NT2/D1 (cell line): ENCODE results near the gene ZC3H14.

Source experiments
- DNase-seq: peaks from one replicate; pipeline ENCODE4 v3.0.0-alpha.2; 2011; ENCODE audit warnings: low read depth, low spot score
- H3K27me3 ChIP-seq: 2 replicates; pipeline ENCODE4 v1.6.0; 2011; ENCODE audit warnings: mild to moderate bottlenecking; ENCODE audit not compliant: insufficient read length, insufficient read depth
- H3K36me3 ChIP-seq: 2 replicates; pipeline ENCODE4 v1.6.1; 2011; ENCODE audit warnings: mild to moderate bottlenecking, low read length, mixed read lengths; ENCODE audit not compliant: insufficient read depth, insufficient read length
- H3K4me1 ChIP-seq: 2 replicates; pipeline ENCODE4 v1.5.1; 2011; ENCODE audit not compliant: insufficient read depth, insufficient read length
- H3K4me3 ChIP-seq: 2 replicates; pipeline ENCODE4 v1.5.1; 2011; ENCODE audit warnings: low read depth; ENCODE audit not compliant: insufficient read length
- H3K9ac ChIP-seq: 2 replicates; pipeline ENCODE4 v1.6.0; 2011; ENCODE audit warnings: low read depth; ENCODE audit not compliant: insufficient read length
- H3K9me3 ChIP-seq: 2 replicates; pipeline ENCODE4 v1.5.1; 2011; ENCODE audit warnings: mild to moderate bottlenecking, low read length; ENCODE audit not compliant: insufficient read depth
- SUZ12 ChIP-seq: IDR thresholded peaks from 2 replicates; pipeline ENCODE4 v1.6.1; 2011; ENCODE audit not compliant: insufficient read length, insufficient read depth; ENCODE audit errors: extremely low read depth
- YY1 ChIP-seq: IDR thresholded peaks from 2 replicates; pipeline ENCODE4 v1.6.1; 2011; ENCODE audit not compliant: insufficient read length, insufficient read depth
- ZNF274 ChIP-seq: IDR thresholded peaks from 2 replicates; pipeline ENCODE4 v1.6.1; 2011; ENCODE audit warnings: mild to moderate bottlenecking, low read depth, low read length

The ZC3H14 gene

DNA sequence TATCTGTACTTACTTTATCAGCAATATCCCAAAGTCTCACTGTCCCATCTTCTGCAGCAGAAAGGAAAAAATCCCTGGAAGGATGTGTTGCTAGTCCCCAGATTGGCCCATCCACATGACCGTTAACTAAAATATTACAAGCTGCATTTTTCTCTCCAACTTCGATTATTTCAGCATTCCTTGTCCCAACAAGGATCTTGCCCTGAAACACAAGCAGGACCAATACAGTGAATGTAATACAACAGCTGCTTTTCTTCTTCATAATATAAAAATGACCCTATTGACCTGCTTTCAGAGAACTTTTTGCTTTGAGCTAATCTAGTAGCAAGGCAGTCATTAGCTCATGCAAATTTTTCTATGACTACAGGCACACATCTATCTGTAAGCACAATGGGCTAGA, 58.3 kb downstream of the ZC3H14 start:
- H3K9me3 ChIP-seq: no peaks in the 10 kb centered on the region
- H3K4me1 ChIP-seq: peaks cover 4% of the 10 kb centered on the region
- DNase-seq: no peak
- H3K36me3 ChIP-seq: peaks cover 3% of the 10 kb centered on the region
- no peak overlapping the region for H3K9ac ChIP-seq
- H3K4me3 ChIP-seq: no peak overlapping the region
- H3K27me3 ChIP-seq: no peaks in the 10 kb centered on the region
- TF ChIP-seq SUZ12 (no peak), ZNF274 (no peak), YY1 (no peak)

GRCh38 chr14:88625671-88626070, 62.8 kb downstream of the ZC3H14 start:
- Histone ChIP-seq H3K36me3 (no peaks in the 10 kb centered on the region), H3K4me3 (no peak overlapping the region), H3K4me1 (peaks cover 3% of the 10 kb centered on the region), H3K9ac (no peak overlapping the region), H3K27me3 (no peaks in the 10 kb centered on the region), H3K9me3 (no peaks in the 10 kb centered on the region)
- TF ChIP-seq ZNF274 (no peak), YY1 (no peak), SUZ12 (no peak)
- DNase-seq: no peak

DNA sequence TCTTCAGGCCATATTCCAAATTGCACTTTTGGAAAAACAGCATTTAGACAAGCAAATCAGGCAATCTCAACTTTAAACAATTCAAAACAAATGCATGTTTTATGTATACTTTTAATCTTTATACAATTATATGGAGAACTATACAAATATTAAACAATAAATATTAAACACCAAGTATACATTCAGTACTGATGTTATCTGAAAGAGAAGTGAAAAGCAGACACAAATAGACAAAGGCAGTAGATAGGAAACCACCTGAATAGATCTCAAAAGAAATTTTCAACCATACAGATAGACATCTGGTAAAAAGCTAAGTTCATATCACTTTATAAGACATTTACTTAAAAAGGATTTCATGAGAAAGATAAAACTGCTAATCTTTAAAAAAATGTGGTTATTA, 65.2 kb downstream of the ZC3H14 start:
- Histone ChIP-seq H3K4me1 (peaks cover 3% of the 10 kb centered on the region), H3K4me3 (no peak overlapping the region), H3K9ac (no peak overlapping the region), H3K9me3 (no peaks in the 10 kb centered on the region), H3K27me3 (no peaks in the 10 kb centered on the region), H3K36me3 (no peaks in the 10 kb centered on the region)
- DNase-seq: no peak
- no peak for TF ChIP-seq SUZ12
- TF ChIP-seq YY1: no peak

DNA sequence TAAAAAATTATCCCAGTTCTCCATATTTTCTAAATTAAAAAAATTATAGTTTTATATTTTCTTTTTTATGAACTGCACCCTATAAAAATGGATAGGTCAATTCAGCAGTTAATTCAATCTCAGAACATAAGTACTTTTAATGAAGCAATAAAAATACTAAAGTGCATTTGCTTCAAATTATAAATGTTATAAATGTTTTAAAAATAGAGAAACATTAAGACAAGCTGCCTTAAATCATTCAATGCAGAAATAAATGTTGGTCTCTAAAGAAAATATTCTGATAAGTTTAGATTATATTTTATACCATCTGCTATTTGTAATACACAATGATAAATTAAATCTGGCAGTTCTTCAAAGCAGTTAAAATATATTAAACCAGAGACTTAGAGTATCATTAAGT, 65.6 kb downstream of the ZC3H14 start:
- DNase-seq: no peak
- no peak overlapping the region for H3K4me3 ChIP-seq
- peaks cover 3% of the 10 kb centered on the region for H3K4me1 ChIP-seq
- no peaks in the 10 kb centered on the region for H3K27me3 ChIP-seq
- H3K9me3 ChIP-seq: no peaks in the 10 kb centered on the region
- H3K9ac ChIP-seq: no peak overlapping the region
- TF ChIP-seq ZNF274 (no peak), SUZ12 (no peak), YY1 (no peak)
- no peaks in the 10 kb centered on the region for H3K36me3 ChIP-seq

GRCh38 chr14:88630565-88630964, 67.7 kb downstream of the ZC3H14 start:
- H3K36me3 ChIP-seq: no peaks in the 10 kb centered on the region
- no peak overlapping the region for H3K4me3 ChIP-seq
- H3K9me3 ChIP-seq: no peaks in the 10 kb centered on the region
- TF ChIP-seq YY1 (no peak), ZNF274 (no peak), SUZ12 (no peak)
- peaks cover 3% of the 10 kb centered on the region for H3K4me1 ChIP-seq
- H3K27me3 ChIP-seq: no peaks in the 10 kb centered on the region
- no peak overlapping the region for H3K9ac ChIP-seq
- no peak for DNase-seq

DNA sequence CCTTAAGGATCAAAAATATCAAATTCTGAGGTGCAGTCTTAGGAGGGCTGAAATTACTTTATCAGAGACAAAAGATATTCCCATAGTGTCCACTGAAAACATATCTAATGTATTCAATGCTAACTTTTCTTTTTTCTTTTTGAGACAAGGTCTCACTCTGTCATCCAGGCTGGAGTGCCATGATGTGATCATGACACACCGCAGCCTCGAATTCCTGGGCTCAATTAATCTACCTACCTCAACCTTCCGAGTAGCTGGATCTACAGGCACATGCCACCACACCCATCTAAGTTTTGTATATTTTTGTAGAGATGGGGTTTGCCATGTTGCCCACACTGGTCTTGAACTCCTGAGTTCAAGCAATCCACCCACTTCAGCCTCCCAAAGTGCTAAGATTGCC, 68.3 kb downstream of the ZC3H14 start:
- Histone ChIP-seq H3K4me1 (peaks cover 3% of the 10 kb centered on the region), H3K36me3 (no peaks in the 10 kb centered on the region), H3K27me3 (no peaks in the 10 kb centered on the region), H3K9ac (no peak overlapping the region), H3K9me3 (no peaks in the 10 kb centered on the region), H3K4me3 (no peak overlapping the region)
- DNase-seq: no peak
- TF ChIP-seq SUZ12: no peak
- no peak for TF ChIP-seq YY1
- TF ChIP-seq ZNF274: no peak

- no peak overlapping the region for H3K4me3 ChIP-seq
- H3K4me1 ChIP-seq: peaks cover 3% of the 10 kb centered on the region
- H3K27me3 ChIP-seq: no peaks in the 10 kb centered on the region
- H3K9me3 ChIP-seq: no peaks in the 10 kb centered on the region
- TF ChIP-seq YY1 (no peak), ZNF274 (no peak), SUZ12 (no peak)
- H3K36me3 ChIP-seq: no peaks in the 10 kb centered on the region
- H3K9ac ChIP-seq: no peak overlapping the region
- no peak for DNase-seq
Observed at GRCh38 chr14:88632512-88632911, 69.7 kb downstream of the ZC3H14 start.

DNA sequence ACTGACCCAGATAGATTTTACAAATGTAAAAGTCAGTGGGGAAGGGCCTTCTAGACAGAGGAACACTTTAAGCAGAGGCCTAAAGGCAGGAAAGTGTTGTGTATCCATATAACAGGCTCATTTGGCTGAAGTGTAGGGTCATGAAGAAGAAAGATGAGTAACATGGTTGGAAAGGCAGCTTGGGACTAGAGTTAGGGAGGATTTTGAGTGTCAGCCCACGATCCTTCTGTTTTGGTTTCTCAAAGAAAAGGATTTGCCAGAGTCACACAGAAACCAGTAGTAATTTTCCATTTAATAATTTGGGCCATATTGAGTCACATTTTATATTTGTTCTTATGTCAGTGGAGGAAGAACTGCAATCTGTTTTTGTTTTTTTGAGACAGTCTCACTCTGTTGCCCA, 76.4 kb downstream of the ZC3H14 start:
- TF ChIP-seq ZNF274 (no peak), YY1 (no peak), SUZ12 (no peak)
- Histone ChIP-seq H3K4me3 (no peak overlapping the region), H3K9me3 (peaks cover 5% of the 10 kb centered on the region; the same call in 1 of the 2 replicates), H3K27me3 (no peaks in the 10 kb centered on the region), H3K36me3 (no peaks in the 10 kb centered on the region), H3K9ac (no peak overlapping the region), H3K4me1 (no peaks in the 10 kb centered on the region)
- DNase-seq: no peak
